Activated CD8-positive, alpha-beta memory T cell treated with anti-CD3 and anti-CD28 coated beads, Interleukin-2, amount 10 ng/mL, durations not matched to agents 7 days and 5 days (primary cell): ENCODE results near the gene FAM9C. TPM values are rescaled to one million over a fixed set of nuclear protein-coding genes. Genes with fewer than 3 reads are reported as not detected.

ENCODE experiments used
- ATAC-seq: fragments of 150-1000 bp; cut with Tn5 transposase; one replicate; pipeline ENCODE4 v1.10.0; 2021; ENCODE audit warnings: moderate library complexity
- CTCF ChIA-PET: fragments of 350-600 bp; sonication (Branson Sonifier 250); formaldehyde crosslinking; loops from one replicate; lab custom pipeline; 2021; ENCODE audit warnings: antibody characterized with exemption; lab: Charles Lee
- DNase-seq: peaks from one replicate; pipeline ENCODE4 v3.0.0-alpha.2; 2020
- H3K27ac Mint-ChIP-seq: one replicate; pipeline ENCODE4 v1.8.0; 2021; ENCODE audit warnings: mild to moderate bottlenecking, mixed read lengths
- H3K27me3 Mint-ChIP-seq: one replicate; pipeline ENCODE4 v1.8.0; 2021; ENCODE audit warnings: mixed read lengths
- H3K36me3 Mint-ChIP-seq: one replicate; pipeline ENCODE4 v1.8.0; 2021; ENCODE audit warnings: mild to moderate bottlenecking, mixed read lengths
- H3K4me1 Mint-ChIP-seq: one replicate; pipeline ENCODE4 v1.8.0; 2021; ENCODE audit warnings: mixed read lengths
- H3K4me3 Mint-ChIP-seq: one replicate; pipeline ENCODE4 v1.8.0; 2021; ENCODE audit warnings: mild to moderate bottlenecking, moderate library complexity, mixed read lengths
- H3K9me3 Mint-ChIP-seq: one replicate; pipeline ENCODE4 v1.8.0; 2022; ENCODE audit warnings: low read depth, mixed read lengths
- total RNA-seq, 2 experiments: library from RNA; stranded (reverse); gene quantifications; one replicate each; pipeline ENCODE4 v1.2.3, GENCODE V29; 2021

The FAM9C gene
- total RNA-seq, 2 experiments from 2014 or later = not detected

- CTCF ChIA-PET = interaction anchor here (1.0 to 2.3 kb wide), 8 partner anchors 25 to 86 kb away, joined by 3 to 8 read pairs (median 4); no protein-coding TSS in a partner anchor
- peak overlapping the region; percentile 100 for H3K27ac Mint-ChIP-seq
- H3K36me3 Mint-ChIP-seq = no peaks in the 10 kb centered on the region
- H3K4me3 Mint-ChIP-seq = peak overlapping the region; percentile 66
- no peak for DNase-seq
- H3K9me3 Mint-ChIP-seq = no peaks in the 10 kb centered on the region
- no peaks in the 10 kb centered on the region for H3K27me3 Mint-ChIP-seq
- ATAC-seq = peak; percentile 52
- H3K4me1 Mint-ChIP-seq = peaks cover 76% of the 10 kb centered on the region
Measured at GRCh38 chrX:13005661-13006473, 38.6 kb downstream of the FAM9C start.

GRCh38 chrX:13001961-13002671, 42.3 kb downstream of the FAM9C start:
- ATAC-seq (peak; percentile 40), DNase-seq (peak; percentile 54)
- H3K4me3 Mint-ChIP-seq = peak overlapping the region; percentile 22
- H3K27ac Mint-ChIP-seq = peak overlapping the region; percentile 86
- H3K27me3 Mint-ChIP-seq = no peaks in the 10 kb centered on the region
- H3K4me1 Mint-ChIP-seq = peaks cover 81% of the 10 kb centered on the region
- H3K9me3 Mint-ChIP-seq = no peaks in the 10 kb centered on the region
- peaks cover 1% of the 10 kb centered on the region for H3K36me3 Mint-ChIP-seq
- CTCF ChIA-PET = interaction anchor here (0.9 to 3.1 kb wide), 8 partner anchors 9 to 89 kb away, joined by 3 to 13 read pairs (median 4); no protein-coding TSS in a partner anchor

GRCh38 chrX:13001097-13001496, 43.3 kb downstream of the FAM9C start:
- Mint-ChIP-seq H3K9me3 (no peaks in the 10 kb centered on the region), H3K27me3 (no peaks in the 10 kb centered on the region), H3K27ac (peak overlapping the region; percentile 97), H3K4me3 (peak overlapping the region; percentile 18), H3K36me3 (peaks cover 1% of the 10 kb centered on the region), H3K4me1 (peaks cover 81% of the 10 kb centered on the region)
- ATAC-seq (no peak), DNase-seq (no peak)
- CTCF ChIA-PET = interaction anchor here (1.3 to 3.1 kb wide), 5 partner anchors 10 to 90 kb away, joined by 4 to 13 read pairs (median 6); no protein-coding TSS in a partner anchor

- ATAC-seq = peak; percentile 60
- DNase-seq = peak; percentile 54
- H3K9me3 Mint-ChIP-seq = no peaks in the 10 kb centered on the region
- H3K4me1 Mint-ChIP-seq = peaks cover 76% of the 10 kb centered on the region
- H3K36me3 Mint-ChIP-seq = peaks cover 4% of the 10 kb centered on the region
- H3K27ac Mint-ChIP-seq = peak overlapping the region; percentile 97
- H3K4me3 Mint-ChIP-seq = peak overlapping the region; percentile 73
- H3K27me3 Mint-ChIP-seq = no peaks in the 10 kb centered on the region
- CTCF ChIA-PET = interaction anchor here (1.1 to 3.9 kb wide), 7 partner anchors 11 to 488 kb away, joined by 3 to 17 read pairs (median 6); no protein-coding TSS in a partner anchor
Measured at GRCh38 chrX:13000301-13000811, 44.1 kb downstream of the FAM9C start.

GRCh38 chrX:12999422-12999821, 45.0 kb downstream of the FAM9C start:
- CTCF ChIA-PET = interaction anchor here (0.6 to 3.9 kb wide), 8 partner anchors 14 to 489 kb away, joined by 3 to 17 read pairs (median 4); no protein-coding TSS in a partner anchor
- Mint-ChIP-seq H3K9me3 (no peaks in the 10 kb centered on the region), H3K27ac (peak overlapping the region; percentile 97), H3K36me3 (peaks cover 5% of the 10 kb centered on the region), H3K27me3 (no peaks in the 10 kb centered on the region), H3K4me3 (peak overlapping the region; percentile 73), H3K4me1 (peaks cover 66% of the 10 kb centered on the region)
- ATAC-seq (peak; percentile 70), DNase-seq (peak; percentile 76)

GRCh38 chrX:12997906-12998687, 46.3 kb downstream of the FAM9C start:
- H3K9me3 Mint-ChIP-seq = no peaks in the 10 kb centered on the region
- no peaks in the 10 kb centered on the region for H3K27me3 Mint-ChIP-seq
- peak overlapping the region; percentile 2 for H3K4me3 Mint-ChIP-seq
- DNase-seq = no peak
- peaks cover 61% of the 10 kb centered on the region for H3K4me1 Mint-ChIP-seq
- H3K36me3 Mint-ChIP-seq = peaks cover 5% of the 10 kb centered on the region
- CTCF ChIA-PET = interaction anchor here (1.2 to 3.9 kb wide), 6 partner anchors 10 to 89 kb away, joined by 4 to 17 read pairs (median 6); no protein-coding TSS in a partner anchor
- ATAC-seq = no peak
- peak overlapping the region; percentile 86 for H3K27ac Mint-ChIP-seq

GRCh38 chrX:12996934-12997435, 47.4 kb downstream of the FAM9C start:
- no peak for DNase-seq
- ATAC-seq = no peak
- H3K36me3 Mint-ChIP-seq = peaks cover 5% of the 10 kb centered on the region
- H3K27ac Mint-ChIP-seq = peak overlapping the region; percentile 57
- CTCF ChIA-PET = interaction anchor here (1.1 to 3.9 kb wide), 4 partner anchors 9 to 90 kb away, joined by 3 to 17 read pairs (median 6); no protein-coding TSS in a partner anchor
- H3K4me1 Mint-ChIP-seq = peaks cover 50% of the 10 kb centered on the region
- H3K9me3 Mint-ChIP-seq = no peaks in the 10 kb centered on the region
- no peak overlapping the region for H3K4me3 Mint-ChIP-seq
- no peaks in the 10 kb centered on the region for H3K27me3 Mint-ChIP-seq

GRCh38 chrX:12994321-12994720, 50.1 kb downstream of the FAM9C start:
- no peaks in the 10 kb centered on the region for H3K9me3 Mint-ChIP-seq
- no peak overlapping the region for H3K27ac Mint-ChIP-seq
- no peaks in the 10 kb centered on the region for H3K27me3 Mint-ChIP-seq
- H3K36me3 Mint-ChIP-seq = peaks cover 6% of the 10 kb centered on the region
- CTCF ChIA-PET = no interaction called here
- peaks cover 30% of the 10 kb centered on the region for H3K4me1 Mint-ChIP-seq
- H3K4me3 Mint-ChIP-seq = no peak overlapping the region
- ATAC-seq (no peak), DNase-seq (no peak)

GRCh38 chrX:12993826-12994225, 50.6 kb downstream of the FAM9C start:
- peaks cover 6% of the 10 kb centered on the region for H3K36me3 Mint-ChIP-seq
- CTCF ChIA-PET = no interaction called here
- ATAC-seq (no peak), DNase-seq (no peak)
- H3K4me3 Mint-ChIP-seq = no peak overlapping the region
- H3K9me3 Mint-ChIP-seq = no peaks in the 10 kb centered on the region
- H3K27me3 Mint-ChIP-seq = no peaks in the 10 kb centered on the region
- H3K27ac Mint-ChIP-seq = no peak overlapping the region
- H3K4me1 Mint-ChIP-seq = peaks cover 31% of the 10 kb centered on the region

- Mint-ChIP-seq H3K36me3 (peaks cover 6% of the 10 kb centered on the region), H3K27ac (no peak overlapping the region), H3K4me1 (peaks cover 20% of the 10 kb centered on the region), H3K4me3 (no peak overlapping the region), H3K27me3 (no peaks in the 10 kb centered on the region), H3K9me3 (no peaks in the 10 kb centered on the region)
- no peak for ATAC-seq
- CTCF ChIA-PET = interaction anchor here (0.5 to 0.7 kb wide), 2 partner anchors 84 to 103 kb away, joined by 3 read pairs; no protein-coding TSS in a partner anchor
- DNase-seq = no peak
Measured at GRCh38 chrX:12992544-12993118, 51.8 kb downstream of the FAM9C start.

GRCh38 chrX:12991575-12991974, 52.8 kb downstream of the FAM9C start:
- Mint-ChIP-seq H3K27ac (no peak overlapping the region), H3K9me3 (no peaks in the 10 kb centered on the region), H3K4me3 (no peak overlapping the region), H3K36me3 (peaks cover 12% of the 10 kb centered on the region), H3K4me1 (peaks cover 18% of the 10 kb centered on the region), H3K27me3 (no peaks in the 10 kb centered on the region)
- no peak for ATAC-seq
- DNase-seq = no peak
- CTCF ChIA-PET = no interaction called here

GRCh38 chrX:12989461-12989860, 55.0 kb downstream of the FAM9C start:
- Mint-ChIP-seq H3K27me3 (no peaks in the 10 kb centered on the region), H3K4me1 (peaks cover 31% of the 10 kb centered on the region), H3K4me3 (no peak overlapping the region), H3K9me3 (no peaks in the 10 kb centered on the region), H3K36me3 (peaks cover 15% of the 10 kb centered on the region), H3K27ac (no peak overlapping the region)
- CTCF ChIA-PET = no interaction called here
- DNase-seq (no peak), ATAC-seq (no peak)
